SK-N-DZ (cell line): ENCODE results near the gene NCBP1.

Source experiments
- DNase-seq: peaks from one replicate; pipeline ENCODE4 v3.0.0-alpha.2; 2015; ENCODE audit warnings: low spot score

The NCBP1 gene

DNA sequence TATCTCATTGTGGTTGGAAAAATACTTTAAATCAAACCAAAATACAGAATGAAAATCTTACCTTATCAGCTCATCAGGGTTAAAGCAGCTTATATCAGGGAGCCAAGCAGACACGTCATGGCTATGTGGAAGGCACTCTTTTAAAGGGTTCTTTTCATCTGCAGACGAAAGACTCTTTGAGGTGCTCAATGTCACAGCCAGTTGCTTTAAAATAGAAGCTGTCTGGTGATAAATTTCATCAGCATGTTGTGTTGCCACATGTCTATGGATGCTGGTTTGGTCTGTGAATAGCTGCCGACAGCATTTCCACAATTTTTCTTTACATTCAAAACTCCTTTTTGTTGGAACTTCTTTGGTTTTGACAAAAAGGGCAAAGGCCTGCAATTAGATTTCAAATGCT, 8.0 kb upstream of the NCBP1 start:
- no peak for DNase-seq

DNA sequence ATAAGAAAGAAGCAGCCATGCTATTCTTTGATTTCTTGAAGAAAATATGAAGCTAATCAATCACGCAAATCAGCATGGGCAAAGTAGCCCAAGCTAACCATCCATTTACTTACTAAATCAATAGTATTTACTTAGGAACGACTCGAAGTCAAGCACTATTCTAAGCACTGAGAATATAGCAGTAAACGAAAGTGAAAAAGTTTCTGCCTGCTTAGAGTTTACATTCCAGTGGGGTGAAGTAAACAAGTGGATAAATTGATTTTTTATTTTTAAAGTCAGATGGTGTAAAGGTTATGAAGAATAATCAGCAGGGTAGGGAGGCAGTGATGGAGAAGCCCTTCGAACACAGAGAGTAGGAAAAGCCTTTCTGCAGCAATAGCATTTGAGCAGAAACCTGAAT, 6.0 kb upstream of the NCBP1 start:
- no peak for DNase-seq

DNA sequence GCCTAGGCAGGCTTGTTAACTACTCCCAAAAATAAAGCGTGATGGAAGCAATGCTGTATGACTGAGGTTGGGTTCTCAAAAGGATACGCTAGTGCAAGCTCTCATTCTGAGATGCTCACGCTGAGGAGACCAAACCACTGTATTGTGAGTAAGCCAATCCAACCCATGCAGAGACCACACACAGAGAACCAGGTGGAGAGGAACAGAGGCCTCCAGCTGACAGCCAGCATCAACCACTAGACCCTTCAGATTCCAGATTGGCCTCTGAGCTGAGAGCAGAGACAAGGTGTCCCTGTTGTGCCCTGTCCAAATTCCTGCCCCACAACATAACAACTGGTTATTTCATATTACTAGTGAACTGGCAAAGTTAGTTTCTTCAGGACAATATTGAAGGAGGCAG, 5.0 kb upstream of the NCBP1 start:
- no peak for DNase-seq

DNA sequence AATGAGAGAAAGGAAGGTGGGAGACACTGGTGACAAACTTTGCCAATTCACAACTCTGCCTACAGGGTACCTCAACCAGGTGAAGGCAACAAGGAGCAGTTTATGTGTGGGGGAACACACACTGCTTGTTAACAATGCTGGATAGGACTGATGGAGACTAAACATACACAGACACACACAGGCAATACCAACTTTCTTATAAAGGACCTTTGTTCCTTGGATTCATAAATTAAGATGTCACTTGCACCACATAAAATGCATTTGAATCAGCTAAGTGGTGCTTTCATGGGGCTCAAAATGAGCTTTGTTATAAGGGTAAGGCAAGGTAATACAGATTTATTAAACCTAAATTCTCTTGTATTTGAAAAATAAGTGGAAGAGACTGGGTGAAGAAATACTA, 4.5 kb upstream of the NCBP1 start:
- DNase-seq: no peak

DNA sequence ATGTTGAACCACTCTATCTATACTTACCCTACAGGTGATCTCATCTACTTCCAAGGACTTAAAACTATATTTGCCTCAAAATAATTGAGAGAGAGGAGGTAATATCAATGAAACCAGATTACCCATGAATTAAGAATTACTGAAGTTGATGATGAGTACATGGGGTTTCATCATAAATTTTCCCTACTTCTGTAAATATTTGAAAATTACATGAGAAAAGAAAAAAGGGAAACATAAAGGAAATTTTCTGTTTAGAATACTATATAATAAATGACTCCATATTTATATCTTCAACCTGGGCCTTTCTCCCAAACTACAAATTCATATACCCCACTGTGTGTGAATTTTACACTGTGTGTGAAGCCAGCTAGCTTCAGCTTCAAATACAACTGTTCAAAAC, 3.0 kb upstream of the NCBP1 start:
- no peak for DNase-seq

DNA sequence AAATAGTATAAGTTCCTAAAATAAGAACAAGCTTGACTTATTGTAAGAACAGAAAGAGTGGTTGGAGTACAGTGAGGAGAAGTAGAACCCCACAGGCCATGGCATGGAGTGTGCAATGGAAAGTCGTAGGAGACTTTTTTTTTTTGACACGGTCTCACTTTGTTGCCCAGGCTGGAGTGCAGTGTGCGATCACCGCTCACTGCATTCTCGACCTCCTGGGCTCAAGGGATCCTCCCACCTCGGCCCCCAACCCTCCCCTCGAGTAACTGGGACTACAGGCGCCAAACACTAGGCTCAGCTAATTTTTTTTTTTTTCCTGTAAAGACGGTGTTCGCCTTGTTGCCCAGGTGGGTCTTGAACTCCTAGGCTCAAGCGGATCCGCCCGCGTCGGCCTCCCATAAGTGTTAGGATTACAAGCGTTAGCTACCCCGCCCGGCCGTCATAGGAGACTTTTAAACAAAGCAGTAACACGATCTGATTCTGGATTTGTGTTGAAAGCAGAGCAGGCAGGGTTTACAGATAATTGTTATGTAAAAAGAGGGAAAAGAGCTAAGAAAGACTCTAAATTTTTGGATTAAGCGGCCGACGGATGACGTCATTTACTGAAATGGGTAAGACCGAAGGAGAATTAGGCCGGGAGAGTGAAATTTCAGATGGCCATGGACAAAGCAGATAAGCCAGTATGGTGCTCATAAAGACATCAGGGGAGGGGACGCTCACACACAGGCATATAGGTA, 1.2 kb upstream of the NCBP1 start:
- DNase-seq: peak; percentile 76

DNA sequence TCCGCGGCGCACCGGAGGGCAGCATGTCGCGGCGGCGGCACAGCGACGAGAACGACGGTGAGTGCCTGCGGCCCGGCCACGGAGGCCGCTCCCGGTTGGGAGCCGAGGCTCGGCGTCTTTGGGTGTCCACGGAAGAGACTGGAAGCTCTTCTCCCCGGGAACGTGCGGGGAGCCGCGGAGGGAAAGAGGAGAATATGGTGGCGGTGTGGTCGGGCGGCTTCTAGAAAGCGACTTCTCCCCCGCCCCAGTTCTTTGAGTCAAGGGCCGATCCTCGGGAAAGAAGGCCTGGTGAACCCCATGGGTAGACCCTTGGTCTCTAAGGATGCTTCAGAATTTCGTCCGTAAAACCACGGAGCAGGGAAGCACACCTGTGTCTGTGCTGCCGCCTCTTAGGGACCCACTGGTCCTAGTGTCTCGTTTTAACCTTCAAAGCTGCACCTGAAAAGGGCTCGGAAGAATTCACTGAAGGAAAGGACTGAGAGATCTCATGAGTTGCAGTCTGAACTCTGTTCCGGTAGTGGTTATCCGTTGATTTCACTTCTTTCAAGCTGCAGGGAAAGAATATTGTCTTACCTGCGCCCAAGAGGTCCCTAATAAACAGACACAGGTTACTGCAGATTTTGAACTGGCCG, 354 bp downstream of the NCBP1 start:
- DNase-seq: peak; percentile 10

DNA sequence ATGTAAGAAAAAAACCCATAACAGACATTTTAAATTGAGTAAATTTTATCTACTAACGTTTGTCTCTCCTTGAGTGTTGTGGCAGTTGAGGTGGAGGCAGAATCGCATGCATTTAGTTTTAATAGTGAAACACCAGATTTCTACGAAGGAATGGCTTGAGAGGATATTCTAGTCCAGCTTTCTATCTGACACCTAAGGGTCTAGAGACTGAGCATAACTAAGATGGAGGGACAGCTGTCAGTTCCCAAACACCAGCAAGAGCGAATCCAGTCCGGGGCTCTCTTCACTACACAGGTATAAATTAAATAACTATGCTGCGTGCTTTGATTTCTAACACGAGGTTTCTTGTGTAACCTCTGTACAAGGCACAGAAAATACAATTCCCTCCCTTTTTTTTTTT, 1.4 kb downstream of the NCBP1 start:
- DNase-seq: no peak

DNA sequence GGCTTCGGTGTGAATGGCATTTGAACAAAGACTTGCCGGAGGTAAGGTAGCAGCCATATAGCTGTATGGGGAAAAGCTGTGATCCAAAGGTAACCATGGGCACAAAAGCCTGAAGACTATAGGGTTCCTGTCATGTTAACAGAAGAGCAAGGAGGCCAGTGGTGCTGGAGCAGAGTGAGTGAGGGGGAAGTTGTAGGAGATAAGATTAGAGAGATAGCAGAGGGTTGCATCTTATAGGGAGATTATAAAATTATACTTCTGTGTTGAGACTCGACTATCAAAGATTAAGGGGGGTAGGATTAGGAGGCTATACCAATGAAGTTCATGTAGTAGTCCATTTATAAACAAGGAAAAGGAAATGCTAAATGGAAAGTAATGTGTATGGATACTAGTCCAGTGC, 3.3 kb downstream of the NCBP1 start:
- DNase-seq: no peak

DNA sequence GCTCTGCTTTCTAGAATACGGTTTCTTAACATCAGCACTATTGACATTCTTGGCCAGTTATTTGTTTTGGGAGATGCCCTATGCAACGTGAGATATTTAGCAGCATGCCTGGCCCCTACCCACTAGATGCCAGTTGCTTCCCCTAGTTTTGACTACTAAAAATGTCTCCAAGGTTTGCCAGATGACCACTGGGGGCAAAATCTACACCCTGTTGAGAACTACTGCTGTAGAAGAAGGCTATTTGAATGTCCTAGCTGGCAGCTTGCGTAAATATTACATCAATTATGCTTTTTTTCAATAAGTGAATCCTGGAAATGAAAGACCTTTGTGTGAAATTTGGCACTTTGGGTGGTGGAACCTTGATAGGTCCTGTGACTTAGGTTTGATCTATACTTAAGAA, 5.0 kb downstream of the NCBP1 start:
- no peak for DNase-seq

DNA sequence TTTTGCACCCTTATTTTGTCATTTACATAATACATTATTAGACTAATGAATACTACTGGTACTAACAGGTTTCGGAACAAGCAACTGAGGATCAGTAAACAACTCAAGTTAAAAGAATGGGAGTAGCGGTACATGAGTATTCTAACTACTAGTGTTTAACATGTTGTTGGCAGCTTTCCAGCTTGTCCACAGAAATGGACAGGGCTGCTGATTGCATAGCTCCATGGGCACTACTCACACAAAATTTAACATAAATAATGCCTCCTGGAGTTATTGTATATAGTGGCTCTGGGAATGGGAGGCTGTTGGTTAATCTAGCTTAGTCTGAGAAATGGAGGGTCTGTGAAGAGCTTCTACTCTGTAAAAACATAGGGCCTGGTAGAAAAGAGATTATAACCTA, 6.7 kb downstream of the NCBP1 start:
- no peak for DNase-seq

DNA sequence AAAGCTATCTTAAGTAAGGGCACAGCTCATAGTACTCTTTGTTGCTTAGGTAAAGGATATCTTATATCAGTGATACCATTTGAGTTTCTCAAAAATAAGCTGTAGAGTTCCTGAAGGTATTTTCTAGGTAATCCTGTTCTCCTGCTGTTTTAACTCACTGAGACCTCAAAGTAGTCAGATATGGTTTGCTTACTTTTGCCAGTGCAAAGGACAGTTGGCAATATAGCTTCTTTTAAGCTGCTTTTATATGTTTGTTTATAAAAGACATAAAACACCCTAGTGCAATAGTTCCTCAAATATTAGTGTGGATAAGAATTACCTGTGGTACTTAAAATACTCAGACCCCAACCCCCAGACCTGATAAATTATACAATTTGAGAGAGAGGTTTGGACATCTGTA, 12.1 kb downstream of the NCBP1 start:
- no peak for DNase-seq

DNA sequence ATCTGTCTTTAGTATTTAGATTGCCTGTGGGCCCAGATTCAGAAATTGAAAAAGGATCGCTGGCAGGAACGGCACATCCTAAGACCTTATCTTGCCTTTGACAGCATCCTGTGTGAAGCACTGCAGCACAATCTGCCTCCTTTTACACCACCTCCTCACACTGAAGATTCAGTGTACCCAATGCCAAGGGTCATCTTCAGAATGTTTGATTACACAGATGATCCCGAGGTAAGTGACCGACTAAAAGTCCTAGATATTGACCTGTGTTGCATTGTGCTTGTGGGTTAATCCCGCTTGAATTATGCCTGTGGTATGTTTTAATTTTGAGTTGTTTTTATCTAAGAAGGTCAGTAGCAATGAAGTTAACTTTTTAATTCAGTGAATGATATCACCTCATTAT, 14.4 kb downstream of the NCBP1 start:
- no peak for DNase-seq

DNA sequence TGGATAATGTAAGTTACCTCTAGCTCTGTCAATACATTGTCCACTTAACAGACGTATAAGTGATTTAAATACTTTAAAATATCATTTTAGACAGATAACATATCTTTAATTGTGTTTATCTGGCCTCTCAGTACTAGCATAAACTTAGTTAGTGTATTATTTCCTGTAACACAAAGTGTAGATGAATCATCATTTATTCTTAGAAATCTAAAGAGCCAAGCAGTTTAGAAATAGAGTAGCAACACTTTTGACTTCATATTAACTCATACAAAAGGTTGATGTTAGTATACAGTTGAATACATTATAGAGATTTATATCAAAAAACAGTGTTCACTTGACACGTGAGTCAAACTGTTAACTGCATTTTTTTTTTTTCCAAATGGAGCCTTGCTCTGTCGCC, 18.0 kb downstream of the NCBP1 start:
- DNase-seq: no peak

DNA sequence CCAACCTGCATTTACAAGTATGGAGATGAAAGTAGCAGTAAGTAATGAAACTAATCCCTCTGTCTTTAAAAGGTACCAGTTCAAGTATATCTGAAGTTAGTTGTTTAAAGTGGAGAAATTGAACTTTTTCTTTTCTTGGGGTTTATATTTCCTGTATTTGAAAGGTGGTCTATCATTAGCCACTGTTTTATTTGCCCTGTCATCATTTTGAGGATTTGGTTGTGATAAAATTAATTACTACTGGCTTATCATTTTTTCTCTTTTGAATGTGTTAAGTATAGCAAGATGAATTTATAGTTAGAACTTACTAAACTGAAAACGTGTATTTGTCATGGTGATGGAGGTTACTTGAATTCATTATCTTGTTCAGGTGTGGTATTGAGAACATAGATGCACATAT, 25.1 kb downstream of the NCBP1 start:
- DNase-seq: no peak

DNA sequence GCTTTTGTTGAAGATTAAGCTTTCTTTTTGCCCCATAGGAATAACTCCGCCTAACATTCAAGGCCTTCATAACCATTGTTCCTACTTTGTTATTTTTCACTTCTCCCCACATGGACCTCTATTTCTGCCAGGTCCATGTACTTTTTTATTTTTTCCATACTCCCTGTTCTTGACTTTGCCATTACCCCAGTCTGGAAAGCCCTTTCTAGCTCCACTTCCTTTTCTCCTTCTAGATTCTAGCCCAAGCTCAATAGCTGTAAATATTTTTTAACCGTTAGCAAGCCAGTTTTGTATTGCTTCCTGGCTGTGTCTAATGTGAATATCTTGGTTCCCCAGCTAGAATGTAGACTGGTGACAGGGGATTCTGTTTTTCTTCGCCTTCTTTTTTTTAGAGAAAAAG, 26.1 kb downstream of the NCBP1 start:
- DNase-seq: no peak

DNA sequence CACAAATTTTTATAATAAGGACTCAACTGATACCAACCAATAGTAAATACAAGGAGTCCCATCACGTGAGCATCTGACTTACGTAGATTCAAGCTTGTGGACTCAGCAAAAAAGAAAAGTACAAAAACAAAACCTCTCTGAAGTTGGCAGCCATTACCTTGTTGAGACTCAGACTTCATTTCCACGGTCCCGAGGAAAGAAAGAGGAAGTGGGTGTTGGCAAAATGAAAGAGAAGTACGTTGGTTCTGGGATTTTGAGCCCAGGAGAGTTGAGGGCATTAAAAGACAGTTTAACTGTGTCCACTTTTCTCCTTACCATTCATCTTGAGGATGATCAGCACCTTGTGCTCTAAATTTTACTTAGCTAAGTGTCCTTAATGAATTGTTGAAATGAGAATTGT, 26.7 kb downstream of the NCBP1 start:
- DNase-seq: no peak

DNA sequence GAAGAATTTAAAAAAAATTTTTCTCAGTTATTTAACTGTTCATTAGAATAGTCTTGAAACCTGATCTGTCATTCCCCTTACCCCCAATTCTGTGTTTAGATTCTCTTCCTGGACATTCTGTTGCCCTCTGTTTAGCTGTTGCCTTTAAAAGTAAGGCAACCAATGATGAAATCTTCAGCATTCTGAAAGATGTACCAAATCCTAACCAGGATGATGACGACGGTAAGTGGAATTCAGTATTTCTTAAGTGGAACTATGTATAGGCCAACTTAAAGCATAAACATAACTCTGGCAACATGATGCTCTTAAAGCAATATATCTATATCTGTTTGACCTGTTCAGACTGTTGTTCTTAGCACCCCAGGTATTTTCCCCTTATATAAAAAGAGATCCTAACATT, 27.2 kb downstream of the NCBP1 start:
- DNase-seq: no peak

DNA sequence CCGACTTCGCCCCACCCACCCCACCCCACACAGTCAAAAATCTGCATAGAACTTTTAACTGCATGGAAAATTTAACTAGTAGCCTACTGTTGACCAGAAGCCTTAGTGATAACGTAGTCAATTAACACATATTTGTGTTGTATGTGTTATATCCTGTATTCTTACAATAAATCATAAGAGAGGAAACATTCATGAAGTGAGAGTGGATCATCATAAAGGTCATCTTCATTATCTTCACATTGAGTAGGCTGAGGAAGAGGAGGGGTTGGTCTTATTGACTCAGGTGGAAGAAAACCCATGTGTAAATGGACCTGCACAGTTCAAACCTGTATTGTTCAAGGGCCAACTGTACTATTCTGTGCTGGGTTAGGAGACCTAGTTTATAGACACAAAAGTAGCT, 32.1 kb downstream of the NCBP1 start:
- no peak for DNase-seq

DNA sequence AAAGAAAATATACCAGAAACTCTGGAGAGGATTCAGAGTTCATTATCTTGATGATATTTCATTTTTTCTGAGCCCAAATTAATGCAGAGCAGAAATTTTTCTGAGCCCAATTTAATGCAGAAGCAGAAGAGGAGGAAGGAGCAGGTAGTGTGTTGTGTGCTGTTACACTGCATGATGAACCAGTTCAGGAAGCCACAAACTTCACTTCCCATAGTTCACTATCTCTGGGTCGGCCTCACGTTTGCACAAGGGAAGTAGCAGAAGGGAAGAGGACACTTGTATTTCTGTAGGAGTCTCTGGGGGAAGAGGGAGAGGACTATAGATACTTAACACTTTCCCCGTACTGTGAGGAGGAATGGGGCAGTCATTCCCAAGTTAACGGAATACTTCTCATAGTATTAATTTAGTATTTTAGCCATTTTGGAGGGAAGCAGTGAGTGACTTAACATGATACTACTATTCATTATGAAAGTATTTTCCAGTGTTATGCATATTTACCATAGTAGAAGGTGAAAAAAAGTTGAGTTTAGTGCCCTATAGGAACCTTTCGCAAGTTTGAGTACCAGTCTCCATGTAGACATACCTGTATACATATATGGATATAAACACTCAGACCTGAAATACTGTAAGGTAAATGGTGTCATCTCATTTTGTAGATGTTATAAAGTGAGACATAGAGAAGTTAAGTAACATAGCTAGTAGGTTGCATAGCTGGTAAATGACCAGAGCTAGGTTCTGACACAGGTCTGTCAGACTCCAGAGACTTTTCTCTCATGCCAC, 33.5 kb downstream of the NCBP1 start:
- no peak for DNase-seq

DNA sequence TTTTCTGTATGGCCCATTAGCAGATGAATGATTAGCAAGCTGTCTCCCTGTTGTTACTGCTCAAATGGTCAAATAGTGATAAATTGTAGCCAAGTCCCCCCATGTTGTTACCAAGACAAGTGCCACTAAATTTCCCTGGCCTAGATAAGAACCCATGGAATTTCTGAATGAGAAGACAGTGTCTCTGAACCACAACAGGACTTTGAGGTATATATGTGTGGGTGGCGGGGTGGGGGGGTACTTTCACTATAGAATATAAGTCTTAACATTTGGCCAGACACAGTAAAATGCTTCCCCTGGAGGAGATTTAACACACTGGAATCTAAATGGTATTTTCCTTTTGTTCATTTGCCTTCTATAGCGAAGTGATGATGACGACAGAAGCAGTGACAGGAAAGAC, 34.9 kb downstream of the NCBP1 start:
- no peak for DNase-seq

DNA sequence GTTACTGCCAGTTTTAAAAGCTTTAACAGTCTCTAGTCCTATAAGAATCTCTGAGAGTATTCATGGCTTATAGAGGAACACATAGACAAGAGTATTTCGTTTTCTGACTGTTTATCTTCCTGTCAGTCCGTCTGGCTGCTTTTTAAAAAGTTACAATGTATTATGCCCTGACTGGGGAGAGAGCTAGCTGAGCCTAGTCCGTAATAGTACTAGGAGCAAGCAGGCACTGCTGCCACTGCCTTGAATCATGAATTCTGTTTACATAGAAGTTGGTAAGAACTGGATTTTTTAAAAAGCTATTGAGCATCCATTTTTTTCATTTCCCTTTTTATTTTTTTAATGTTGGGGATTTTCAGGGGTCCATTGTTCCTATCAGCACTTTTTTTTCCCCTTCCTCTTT, 37.0 kb downstream of the NCBP1 start:
- no peak for DNase-seq

DNA sequence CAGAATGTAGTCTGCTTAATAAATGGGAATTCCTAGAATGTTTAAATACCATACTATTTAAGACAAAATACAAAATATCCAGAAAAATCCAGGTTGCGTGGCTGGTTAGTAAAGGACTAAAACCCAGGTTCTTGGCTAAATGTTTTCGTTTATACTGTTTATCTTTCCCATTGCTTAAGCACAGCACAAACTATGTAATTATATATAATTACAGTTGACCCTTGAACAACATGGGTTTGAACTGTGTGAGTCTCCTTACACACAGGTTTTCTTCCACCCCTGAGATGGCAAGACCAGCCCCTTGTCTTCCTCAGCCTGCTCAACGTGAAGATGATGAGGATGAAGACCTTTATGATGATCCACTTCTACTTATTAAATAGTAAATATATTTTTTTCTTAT, 38.8 kb downstream of the NCBP1 start:
- no peak for DNase-seq
